ENCODE results near the gene INPP1. TPM values are rescaled to one million over a fixed set of nuclear protein-coding genes. Genes with fewer than 3 reads are reported as not detected.

INPP1 gene, protein sequence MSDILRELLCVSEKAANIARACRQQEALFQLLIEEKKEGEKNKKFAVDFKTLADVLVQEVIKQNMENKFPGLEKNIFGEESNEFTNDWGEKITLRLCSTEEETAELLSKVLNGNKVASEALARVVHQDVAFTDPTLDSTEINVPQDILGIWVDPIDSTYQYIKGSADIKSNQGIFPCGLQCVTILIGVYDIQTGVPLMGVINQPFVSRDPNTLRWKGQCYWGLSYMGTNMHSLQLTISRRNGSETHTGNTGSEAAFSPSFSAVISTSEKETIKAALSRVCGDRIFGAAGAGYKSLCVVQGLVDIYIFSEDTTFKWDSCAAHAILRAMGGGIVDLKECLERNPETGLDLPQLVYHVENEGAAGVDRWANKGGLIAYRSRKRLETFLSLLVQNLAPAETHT
- 21.2 and 24.9 TPM in 2 replicates for total RNA-seq

DNA sequence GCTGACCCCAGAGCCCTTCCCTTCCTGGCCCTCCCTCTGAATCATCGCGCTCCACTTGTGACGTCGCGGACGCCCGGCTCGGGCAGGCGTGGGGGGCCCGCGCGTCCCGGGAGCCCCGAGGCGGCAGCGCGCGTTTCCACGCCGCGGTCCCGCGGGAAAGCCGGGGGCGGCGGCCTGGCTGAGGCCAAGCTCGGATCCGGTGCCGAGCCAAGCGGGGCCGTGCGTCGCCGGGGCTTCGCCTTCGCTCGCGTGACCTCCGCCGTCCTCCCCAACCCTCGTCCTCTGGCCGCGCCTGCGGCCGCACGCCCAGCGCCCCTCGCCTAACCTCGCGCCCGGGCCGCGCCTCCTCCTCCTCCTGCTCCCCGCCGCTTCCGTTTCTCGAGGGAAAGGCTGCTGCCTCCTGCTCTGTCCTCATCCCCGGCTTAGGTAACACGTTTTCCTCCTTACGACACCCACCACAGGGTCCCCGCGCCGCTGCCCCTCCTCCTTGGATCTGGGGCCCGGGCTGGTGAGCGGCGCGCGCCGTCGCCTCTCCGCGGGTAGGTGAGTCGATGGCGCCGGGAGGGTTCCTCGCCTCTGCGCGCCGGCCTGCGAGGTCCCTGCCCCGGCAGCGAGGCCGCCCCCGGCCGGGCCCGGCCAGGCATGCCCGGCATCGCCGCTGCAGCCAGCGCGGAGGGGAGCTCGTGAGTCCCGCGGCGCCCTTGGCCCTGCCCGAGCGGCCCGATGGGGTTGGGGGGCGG lies at the start of gene INPP1:
TSS of gene INPP1 (plus strand) at position 54 of the 740 bp plus-strand sequence. CDS start 16,514 bp downstream, outside the sequence.

DNA sequence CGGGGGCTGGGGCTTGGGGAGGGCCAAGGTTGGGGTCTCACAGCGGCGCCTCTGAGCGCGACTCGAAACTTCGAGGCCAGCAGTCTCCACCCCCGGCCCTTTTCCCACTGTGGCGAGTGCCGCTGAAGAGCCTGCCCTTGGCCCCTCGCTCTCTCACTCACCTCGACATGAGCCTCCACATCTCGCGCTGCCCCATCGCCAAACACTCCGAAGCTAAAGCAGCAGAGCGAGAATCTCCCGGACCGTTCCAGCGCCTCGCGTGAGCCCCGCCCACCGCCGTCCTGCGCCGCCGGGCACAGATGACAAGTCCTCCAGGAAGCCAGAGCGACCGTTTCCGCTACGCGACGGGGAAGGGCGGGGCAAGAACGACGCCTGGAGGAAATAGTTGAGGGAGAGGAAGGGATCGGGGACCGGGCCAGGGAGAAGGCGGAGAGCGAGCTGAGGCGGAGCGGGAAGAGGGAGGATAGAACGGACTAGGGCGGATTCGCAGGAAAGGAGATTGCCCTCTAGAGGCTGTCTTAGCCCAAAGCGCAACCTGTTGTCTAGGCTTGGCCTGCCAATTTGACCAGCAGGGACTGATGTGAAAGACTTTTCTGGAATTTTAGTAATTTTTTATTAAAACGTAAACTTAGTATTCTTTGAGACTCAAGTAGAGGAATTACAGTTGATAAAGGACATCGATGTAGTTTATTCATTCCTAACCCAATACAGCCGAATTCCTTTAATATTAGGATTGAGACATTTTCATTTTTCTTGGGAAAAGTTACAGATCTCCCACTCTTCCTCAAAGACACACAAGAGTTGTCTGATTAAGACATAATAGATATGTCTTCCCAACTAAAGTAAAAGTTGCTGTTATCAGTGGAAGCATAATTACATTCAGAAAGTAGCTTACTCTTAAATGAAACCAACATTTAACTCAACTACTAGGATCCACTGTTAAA lies 23.6 kb upstream of the INPP1 start, which contains the start of gene HIBCH:
TSS of gene HIBCH (minus strand) at position 272 of the 944 bp plus-strand sequence. CDS start at position 196, 76 bp downstream.

DNA sequence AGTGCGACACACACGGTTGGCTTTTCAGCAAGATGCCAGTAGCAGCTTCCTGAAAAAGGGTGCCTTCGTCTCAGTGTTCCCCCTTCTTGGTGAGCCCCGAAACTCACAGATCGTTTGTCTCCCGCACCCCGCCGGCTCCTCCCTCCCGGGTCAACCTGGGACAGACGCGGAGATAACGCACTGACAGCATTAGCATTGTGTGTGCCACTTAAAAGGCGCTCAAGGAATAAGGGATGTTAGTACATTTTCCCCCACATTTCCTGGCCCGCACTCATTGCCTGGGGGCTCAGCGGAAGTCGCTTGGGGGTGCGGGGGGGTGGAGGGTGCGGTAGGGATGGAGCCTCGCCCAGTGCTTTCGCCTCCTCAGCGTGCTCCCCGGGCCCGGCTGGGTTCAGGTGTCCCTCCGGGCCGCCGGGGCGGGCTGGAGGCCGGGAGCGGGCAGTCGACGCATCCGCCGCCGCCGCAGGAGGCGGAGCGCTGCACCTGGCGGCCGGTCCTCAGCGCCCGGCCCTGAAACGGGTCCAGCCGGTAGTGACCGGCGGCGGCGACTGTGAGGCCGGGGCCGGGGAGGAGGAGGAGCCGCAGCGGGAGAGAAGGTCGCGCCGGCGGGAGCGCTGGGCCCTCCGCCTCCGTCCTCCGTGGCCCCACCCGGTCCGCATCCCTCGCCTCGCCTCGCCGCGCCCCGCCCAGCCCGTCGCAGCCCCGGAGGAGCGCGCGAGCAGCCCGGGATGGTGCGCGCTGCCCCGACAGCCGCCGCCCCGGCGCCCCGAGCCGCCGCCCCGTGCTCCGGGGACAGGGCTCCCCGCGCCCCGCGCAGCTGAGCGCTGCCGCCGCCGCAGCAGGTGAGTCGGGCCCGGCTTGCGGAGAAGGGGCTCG lies 64.5 kb downstream of the INPP1 start, which contains the start of gene MFSD6:
TSS of gene MFSD6 (plus strand) at position 694 of the 876 bp plus-strand sequence. CDS start 27,675 bp downstream, outside the sequence.

Other genes starting within 250 kb of the INPP1 start
- gene HIBCH, start 23.8 kb upstream of the INPP1 start, total RNA-seq, result 9.5 and 14.2 TPM in 2 replicates
- gene MFSD6, start 64.8 kb downstream of the INPP1 start, total RNA-seq, result 4.0 and 6.2 TPM in 2 replicates
- 2.4 and 4.2 TPM in 2 replicates for gene NEMP2, start 191.1 kb downstream of the INPP1 start, total RNA-seq